Lower lobe of right lung (tissue), 2 donors: ENCODE measurements around the gene PLPPR1. TPM values are rescaled to one million over a fixed set of nuclear protein-coding genes. Genes with fewer than 3 reads are reported as not detected.
A peak's percentile ranks its signal among the peaks of the same experiment; 100 is the strongest.

ENCODE experiments used
- ATAC-seq, 2 donors: fragments of 200-7000 bp; cut with Tn5 transposase; one replicate each; pipeline ENCODE4 v1.9.1; 2020 to 2022; ENCODE audit warnings: mild to moderate bottlenecking in 2 of 2, moderate library complexity in 2 of 2
- DNase-seq: peaks from one replicate; pipeline ENCODE4 v3.0.0-alpha.2; 2020
- H3K27ac ChIP-seq: fragments of 200-600 bp; one replicate; pipeline ENCODE4 v1.8.0; 2022
- H3K27me3 ChIP-seq: fragments of 200-600 bp; one replicate; pipeline ENCODE4 v1.8.0; 2022; ENCODE audit warnings: low read depth
- H3K36me3 ChIP-seq: fragments of 200-600 bp; one replicate; pipeline ENCODE4 v1.8.0; 2022; ENCODE audit warnings: mild to moderate bottlenecking
- H3K4me1 ChIP-seq: fragments of 200-600 bp; one replicate; pipeline ENCODE4 v1.8.0; 2022
- H3K4me3 ChIP-seq: fragments of 200-600 bp; one replicate; pipeline ENCODE4 v1.8.0; 2022; ENCODE audit warnings: mild to moderate bottlenecking
- H3K9me3 ChIP-seq: fragments of 200-600 bp; one replicate; pipeline ENCODE4 v1.8.0; 2022
- intact Hi-C: fragments of 100-400 bp; cut with DNase I; formaldehyde crosslinking; loops from one replicate; pipeline ENCODE4 v1.11.0; 2022
- total RNA-seq: library from RNA; stranded (reverse); fragmentation: NEBNext Ultra II Directional; extraction: Animal tissue kit (Norgen Biotek cat#: 25700); gene quantifications from one replicate; pipeline ENCODE4 v1.2.1, GENCODE V29; 2021
- TF ChIP-seq, protein P1 (sequence below): fragments of 200-600 bp; IDR thresholded peaks from one replicate; pipeline ENCODE4 v1.8.0; 2022; ENCODE audit warnings: antibody characterized with exemption, mild to moderate bottlenecking
- donor health status: DM: no; HTN: yes; CAD: no; lungs with severe emphysema.

Gene PLPPR1
- total RNA-seq, 1 donor from 2014 or later = 5.4 TPM

- H3K4me1 ChIP-seq = no peaks in the 10 kb centered on the region
- intact Hi-C loops = no loop called here
- H3K27ac ChIP-seq = no peak overlapping the region
- ATAC-seq = no peak
- TF ChIP-seq, protein P1, sequence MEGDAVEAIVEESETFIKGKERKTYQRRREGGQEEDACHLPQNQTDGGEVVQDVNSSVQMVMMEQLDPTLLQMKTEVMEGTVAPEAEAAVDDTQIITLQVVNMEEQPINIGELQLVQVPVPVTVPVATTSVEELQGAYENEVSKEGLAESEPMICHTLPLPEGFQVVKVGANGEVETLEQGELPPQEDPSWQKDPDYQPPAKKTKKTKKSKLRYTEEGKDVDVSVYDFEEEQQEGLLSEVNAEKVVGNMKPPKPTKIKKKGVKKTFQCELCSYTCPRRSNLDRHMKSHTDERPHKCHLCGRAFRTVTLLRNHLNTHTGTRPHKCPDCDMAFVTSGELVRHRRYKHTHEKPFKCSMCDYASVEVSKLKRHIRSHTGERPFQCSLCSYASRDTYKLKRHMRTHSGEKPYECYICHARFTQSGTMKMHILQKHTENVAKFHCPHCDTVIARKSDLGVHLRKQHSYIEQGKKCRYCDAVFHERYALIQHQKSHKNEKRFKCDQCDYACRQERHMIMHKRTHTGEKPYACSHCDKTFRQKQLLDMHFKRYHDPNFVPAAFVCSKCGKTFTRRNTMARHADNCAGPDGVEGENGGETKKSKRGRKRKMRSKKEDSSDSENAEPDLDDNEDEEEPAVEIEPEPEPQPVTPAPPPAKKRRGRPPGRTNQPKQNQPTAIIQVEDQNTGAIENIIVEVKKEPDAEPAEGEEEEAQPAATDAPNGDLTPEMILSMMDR = no peak
- no peak for DNase-seq
- no peaks in the 10 kb centered on the region for H3K36me3 ChIP-seq
- no peaks in the 10 kb centered on the region for H3K27me3 ChIP-seq
- H3K9me3 ChIP-seq = no peaks in the 10 kb centered on the region
- no peak overlapping the region for H3K4me3 ChIP-seq
These were observed 279.1 kb downstream of the PLPPR1 start for GRCh38 chr9:101307524-101308213.

GRCh38 chr9:101309139-101309538 is 280.6 kb downstream of the PLPPR1 start:
- intact Hi-C loops = no loop called here
- ATAC-seq (no peak), DNase-seq (no peak)
- Histone ChIP-seq H3K36me3 (no peaks in the 10 kb centered on the region), H3K27me3 (no peaks in the 10 kb centered on the region), H3K9me3 (no peaks in the 10 kb centered on the region), H3K4me1 (no peaks in the 10 kb centered on the region), H3K27ac (no peak overlapping the region), H3K4me3 (no peak overlapping the region)
- TF ChIP-seq, protein P1 = no peak

DNA sequence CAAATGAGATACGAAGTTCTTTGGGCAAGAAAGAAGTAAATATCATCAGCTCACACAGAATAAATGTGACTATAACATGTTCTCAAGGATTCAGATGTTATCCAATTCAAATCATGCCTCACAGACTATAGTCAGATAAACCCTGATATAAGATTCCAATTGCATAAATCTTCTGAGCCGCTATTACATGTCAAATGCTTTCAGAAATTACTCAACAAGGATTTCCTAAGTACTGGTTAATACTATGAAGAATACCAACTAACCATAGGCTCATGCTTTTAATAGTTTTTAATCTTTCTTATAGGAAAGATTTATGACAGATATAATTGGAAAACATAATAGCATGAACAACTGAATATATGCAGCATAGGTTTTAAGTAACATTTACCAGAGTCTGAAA is 282.7 kb downstream of the PLPPR1 start:
- ATAC-seq = no peak
- intact Hi-C loops = loop anchor here (10.0 kb wide), 1 partner anchor 186 kb away; no protein-coding TSS in a partner anchor

GRCh38 chr9:101311758-101312420 is 283.4 kb downstream of the PLPPR1 start:
- intact Hi-C loops = loop anchor here (10.0 kb wide), 1 partner anchor 187 kb away; no protein-coding TSS in a partner anchor
- peak; percentile 54 to 79 for ATAC-seq

More for the DNA sequence above, 282.7 kb downstream of the PLPPR1 start:
- TF ChIP-seq, protein P1 = no peak
- H3K27me3 ChIP-seq = no peaks in the 10 kb centered on the region
- no peaks in the 10 kb centered on the region for H3K36me3 ChIP-seq
- DNase-seq = no peak
- H3K9me3 ChIP-seq = no peaks in the 10 kb centered on the region
- no peak overlapping the region for H3K27ac ChIP-seq
- no peak overlapping the region for H3K4me3 ChIP-seq
- no peaks in the 10 kb centered on the region for H3K4me1 ChIP-seq

GRCh38 chr9:101312661-101313060 is 284.1 kb downstream of the PLPPR1 start:
- intact Hi-C loops = loop anchor here (10.0 kb wide), 1 partner anchor 188 kb away; no protein-coding TSS in a partner anchor
- Histone ChIP-seq H3K36me3 (no peaks in the 10 kb centered on the region), H3K27ac (no peak overlapping the region), H3K4me3 (no peak overlapping the region), H3K4me1 (no peaks in the 10 kb centered on the region), H3K9me3 (no peaks in the 10 kb centered on the region), H3K27me3 (no peaks in the 10 kb centered on the region)
- ATAC-seq (no peak), DNase-seq (no peak)
- TF ChIP-seq, protein P1 = no peak

More at GRCh38 chr9:101311758-101312420, 283.4 kb downstream of the PLPPR1 start:
- no peaks in the 10 kb centered on the region for H3K36me3 ChIP-seq
- no peak overlapping the region for H3K4me3 ChIP-seq
- H3K27me3 ChIP-seq = no peaks in the 10 kb centered on the region
- H3K9me3 ChIP-seq = no peaks in the 10 kb centered on the region
- TF ChIP-seq, protein P1 = peak; percentile 71
- H3K4me1 ChIP-seq = no peaks in the 10 kb centered on the region
- DNase-seq = no peak
- no peak overlapping the region for H3K27ac ChIP-seq
